Measurements from ENCODE around the gene PDE4D. TPM values are rescaled to one million over a fixed set of nuclear protein-coding genes. Genes with fewer than 3 reads are reported as not detected.

Gene PDE4D
- total RNA-seq, 1 donor from 2014 or later = 28.2 TPM

DNA sequence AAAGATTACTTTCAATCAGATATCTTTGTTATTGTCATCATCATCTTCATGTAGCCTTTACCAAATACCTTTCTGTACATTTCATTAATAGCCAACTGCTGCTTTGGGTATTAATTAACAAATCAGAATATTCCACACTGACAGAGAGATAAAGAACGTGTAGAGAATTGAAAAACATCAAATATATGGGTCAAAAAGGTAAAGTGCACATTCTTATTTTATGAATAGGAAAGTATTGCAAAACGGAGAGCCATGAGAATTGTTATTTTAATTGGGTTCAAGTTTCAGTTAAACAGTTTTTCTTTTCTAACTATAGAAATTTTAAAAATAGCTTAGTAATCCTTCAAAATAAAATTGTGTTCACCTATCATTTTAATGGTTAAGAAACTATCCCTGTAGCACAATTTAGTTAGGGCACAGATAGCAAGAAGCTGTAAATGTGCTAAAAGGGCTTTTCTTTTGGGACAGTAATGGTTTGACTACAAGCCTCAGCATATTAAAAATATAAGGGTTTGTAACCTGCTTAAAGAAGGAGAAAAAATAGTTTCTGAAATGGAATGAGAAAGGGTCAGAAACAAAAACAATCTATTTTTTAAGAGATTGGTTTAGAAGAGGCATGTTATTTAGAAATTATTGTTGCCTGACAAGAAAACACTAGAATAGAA, 62.9 kb downstream of the PDE4D start:
- POLR2A ChIA-PET = no interaction called here
- intact Hi-C loops (cut with micrococcal nuclease) = no loop called here

DNA sequence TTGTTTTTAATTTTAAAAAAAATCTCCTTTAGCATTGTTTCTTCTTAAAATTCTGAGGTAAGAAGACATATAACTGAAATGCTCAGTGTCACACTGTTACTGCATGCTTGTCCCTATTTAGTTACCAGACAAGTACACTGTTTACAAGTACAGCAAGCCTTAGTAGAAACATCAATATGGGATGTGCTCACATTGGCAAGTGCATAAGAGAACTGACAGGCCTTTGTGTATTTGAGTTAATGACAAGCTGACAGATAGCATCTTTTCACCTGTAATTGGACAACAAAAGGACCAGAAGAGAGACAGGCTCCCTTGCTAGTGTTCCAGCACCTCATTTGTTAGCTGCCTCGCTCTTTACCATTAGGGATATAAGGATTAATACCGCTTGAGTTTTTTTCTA, 63.6 kb downstream of the PDE4D start:
- ChIA-PET POLR2A (no interaction called here), CTCF (no interaction called here)
- peaks cover 2% of the 10 kb centered on the region for H3K27me3 Mint-ChIP-seq
- H3K36me3 Mint-ChIP-seq (ENCODE audit: low read depth) = no peaks in the 10 kb centered on the region
- H3K4me1 Mint-ChIP-seq = no peaks in the 10 kb centered on the region
- H3K27ac Mint-ChIP-seq = no peak overlapping the region
- H3K9me3 Mint-ChIP-seq = no peaks in the 10 kb centered on the region
- no peak overlapping the region for H3K4me3 Mint-ChIP-seq
- TF ChIP-seq, protein P1, sequence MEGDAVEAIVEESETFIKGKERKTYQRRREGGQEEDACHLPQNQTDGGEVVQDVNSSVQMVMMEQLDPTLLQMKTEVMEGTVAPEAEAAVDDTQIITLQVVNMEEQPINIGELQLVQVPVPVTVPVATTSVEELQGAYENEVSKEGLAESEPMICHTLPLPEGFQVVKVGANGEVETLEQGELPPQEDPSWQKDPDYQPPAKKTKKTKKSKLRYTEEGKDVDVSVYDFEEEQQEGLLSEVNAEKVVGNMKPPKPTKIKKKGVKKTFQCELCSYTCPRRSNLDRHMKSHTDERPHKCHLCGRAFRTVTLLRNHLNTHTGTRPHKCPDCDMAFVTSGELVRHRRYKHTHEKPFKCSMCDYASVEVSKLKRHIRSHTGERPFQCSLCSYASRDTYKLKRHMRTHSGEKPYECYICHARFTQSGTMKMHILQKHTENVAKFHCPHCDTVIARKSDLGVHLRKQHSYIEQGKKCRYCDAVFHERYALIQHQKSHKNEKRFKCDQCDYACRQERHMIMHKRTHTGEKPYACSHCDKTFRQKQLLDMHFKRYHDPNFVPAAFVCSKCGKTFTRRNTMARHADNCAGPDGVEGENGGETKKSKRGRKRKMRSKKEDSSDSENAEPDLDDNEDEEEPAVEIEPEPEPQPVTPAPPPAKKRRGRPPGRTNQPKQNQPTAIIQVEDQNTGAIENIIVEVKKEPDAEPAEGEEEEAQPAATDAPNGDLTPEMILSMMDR (IDR thresholded peaks at IDR 0.05) = no peak
- DNase-seq = no peak
- ATAC-seq (ENCODE audit: low read depth) = no peak
- intact Hi-C loops (cut with micrococcal nuclease) = no loop called here

More for the DNA sequence above, 62.9 kb downstream of the PDE4D start:
- no peak for DNase-seq
- Mint-ChIP-seq H3K4me3 (no peak overlapping the region), H3K4me1 (no peaks in the 10 kb centered on the region), H3K9me3 (no peaks in the 10 kb centered on the region), H3K27ac (no peak overlapping the region), H3K27me3 (peaks cover 1% of the 10 kb centered on the region), H3K36me3 (ENCODE audit: low read depth) (no peaks in the 10 kb centered on the region)
- no peak for ATAC-seq (ENCODE audit: low read depth)
- CTCF ChIA-PET = no interaction called here
- TF ChIP-seq, protein P1 (IDR thresholded peaks at IDR 0.05) = no peak

DNA sequence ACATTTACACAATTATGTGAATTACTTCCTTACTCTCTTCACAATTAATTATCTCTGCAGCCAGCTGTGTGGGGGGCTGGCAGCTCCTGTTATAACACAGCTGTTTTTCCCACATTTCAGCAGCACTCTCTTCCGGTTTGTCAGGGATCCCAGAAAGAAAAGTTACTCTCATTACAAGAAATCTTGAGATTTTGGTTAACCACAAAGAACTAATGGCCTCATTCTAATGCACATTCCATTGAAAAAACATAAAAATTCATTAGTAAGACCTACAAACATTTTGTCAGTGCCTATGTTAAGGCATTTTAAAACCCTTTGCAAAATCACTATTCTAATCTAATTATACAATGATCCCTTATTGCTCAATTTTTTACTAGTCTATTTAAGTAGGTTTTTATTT, 64.1 kb downstream of the PDE4D start:
- ATAC-seq (ENCODE audit: low read depth) (no peak), DNase-seq (no peak)
- no peak overlapping the region for H3K27ac Mint-ChIP-seq
- H3K4me3 Mint-ChIP-seq = no peak overlapping the region
- H3K27me3 Mint-ChIP-seq = peaks cover 6% of the 10 kb centered on the region
- TF ChIP-seq, protein P1 (IDR thresholded peaks at IDR 0.05) = no peak
- ChIA-PET CTCF (no interaction called here), POLR2A (no interaction called here)
- H3K4me1 Mint-ChIP-seq = no peaks in the 10 kb centered on the region
- H3K9me3 Mint-ChIP-seq = no peaks in the 10 kb centered on the region
- intact Hi-C loops (cut with micrococcal nuclease) = no loop called here
- no peaks in the 10 kb centered on the region for H3K36me3 Mint-ChIP-seq (ENCODE audit: low read depth)

DNA sequence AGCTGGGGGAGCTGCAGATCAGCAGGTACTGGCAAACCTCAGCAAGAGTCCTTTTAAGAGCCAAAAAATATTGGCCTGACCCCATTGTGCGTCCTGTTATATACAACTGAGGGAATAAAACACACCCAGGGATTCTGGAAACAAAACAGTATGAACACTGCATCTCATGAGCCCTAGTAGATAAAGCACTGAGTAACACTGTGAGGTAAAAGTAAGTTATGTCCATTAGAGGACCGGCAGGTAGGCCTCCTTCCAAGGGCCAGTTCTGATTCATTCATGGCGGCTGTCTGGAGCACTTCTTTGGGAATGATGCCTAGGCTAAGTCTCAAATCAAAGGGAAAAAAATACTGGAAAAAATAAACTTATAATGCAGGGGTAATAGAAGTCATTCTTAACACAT, 64.9 kb downstream of the PDE4D start:
- H3K4me3 Mint-ChIP-seq = no peak overlapping the region
- no peaks in the 10 kb centered on the region for H3K9me3 Mint-ChIP-seq
- intact Hi-C loops (cut with micrococcal nuclease) = no loop called here
- DNase-seq (no peak), ATAC-seq (ENCODE audit: low read depth) (no peak)
- peaks cover 6% of the 10 kb centered on the region for H3K27me3 Mint-ChIP-seq
- CTCF ChIA-PET = no interaction called here
- TF ChIP-seq, protein P1 (IDR thresholded peaks at IDR 0.05) = no peak
- H3K27ac Mint-ChIP-seq = no peak overlapping the region
- no peaks in the 10 kb centered on the region for H3K4me1 Mint-ChIP-seq
- no peaks in the 10 kb centered on the region for H3K36me3 Mint-ChIP-seq (ENCODE audit: low read depth)
- POLR2A ChIA-PET = no interaction called here

DNA sequence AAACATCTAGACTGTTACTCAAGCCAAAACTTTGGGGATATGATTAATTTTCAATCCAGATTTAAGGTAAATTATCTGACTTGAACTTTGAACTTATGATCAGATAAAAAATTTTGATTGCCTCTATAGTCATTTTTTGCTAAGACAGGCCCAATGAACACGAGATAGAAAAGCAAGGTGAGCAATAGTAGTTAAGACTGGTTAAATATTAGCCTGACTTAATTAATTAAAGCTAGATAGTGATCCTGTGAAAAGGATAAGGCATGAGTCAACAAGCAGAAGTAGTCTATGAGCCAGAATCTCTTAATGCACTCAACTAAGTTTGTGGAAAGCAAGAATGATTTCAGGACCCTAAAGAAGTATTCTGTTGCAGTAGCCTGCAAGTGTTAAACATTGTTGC, 66.5 kb downstream of the PDE4D start:
- H3K4me1 Mint-ChIP-seq = no peaks in the 10 kb centered on the region
- DNase-seq = no peak
- intact Hi-C loops (cut with micrococcal nuclease) = no loop called here
- no peak overlapping the region for H3K4me3 Mint-ChIP-seq
- H3K27me3 Mint-ChIP-seq = peaks cover 6% of the 10 kb centered on the region
- CTCF ChIA-PET = interaction anchor here (2.1 kb wide), 1 partner anchor 16 kb away, joined by 7 read pairs; no protein-coding TSS in a partner anchor
- H3K27ac Mint-ChIP-seq = no peak overlapping the region
- no peaks in the 10 kb centered on the region for H3K9me3 Mint-ChIP-seq
- H3K36me3 Mint-ChIP-seq (ENCODE audit: low read depth) = no peaks in the 10 kb centered on the region
- no peak for ATAC-seq (ENCODE audit: low read depth)
- TF ChIP-seq, protein P1 (IDR thresholded peaks at IDR 0.05) = no peak
- POLR2A ChIA-PET = no interaction called here
